ENCODE results near the gene CATSPERD.
A peak's percentile ranks its signal among the peaks of the same experiment; 100 is the strongest.
"Not testable (repeated sequence)": the region's sequence is repeated elsewhere in the genome, so short reads cannot be mapped to it uniquely, and the experiment has no call there.

The CATSPERD gene

DNA sequence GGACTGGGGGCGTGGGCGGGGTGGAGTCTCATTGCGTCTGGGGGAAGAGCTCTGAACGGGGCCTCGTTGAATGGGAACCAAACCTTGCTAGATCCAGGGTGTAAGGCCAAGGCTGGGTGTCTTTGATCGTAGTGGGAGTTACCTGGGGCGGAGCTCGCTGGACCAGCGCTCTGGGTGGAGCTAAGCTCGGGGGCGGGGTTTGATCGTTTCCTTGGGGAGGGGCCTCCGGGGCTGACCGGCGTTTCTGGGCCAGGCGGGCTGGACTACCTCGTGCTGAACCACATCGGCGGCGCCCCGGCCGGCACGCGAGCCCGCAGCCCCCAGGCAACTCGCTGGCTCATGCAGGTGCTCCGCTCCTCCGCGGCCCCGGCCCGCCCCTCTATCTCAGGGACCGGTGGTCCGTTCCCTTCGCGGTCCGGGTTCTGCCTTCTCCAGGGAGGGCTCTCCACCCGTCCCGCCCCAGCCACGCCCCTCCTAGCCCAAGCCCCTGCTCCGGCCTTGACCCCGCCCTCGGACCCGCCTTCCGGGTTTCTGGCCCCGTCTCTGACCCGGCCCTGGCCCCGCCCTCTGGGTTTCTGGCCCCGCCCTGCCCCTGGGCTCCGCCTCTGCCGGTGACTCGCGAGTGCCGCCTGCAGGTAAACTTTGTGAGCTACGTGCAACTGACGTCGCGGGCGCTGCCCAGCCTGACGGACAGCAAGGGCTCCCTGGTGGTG, 33.6 kb upstream of the CATSPERD start:
- no peak for DNase-seq

DNA sequence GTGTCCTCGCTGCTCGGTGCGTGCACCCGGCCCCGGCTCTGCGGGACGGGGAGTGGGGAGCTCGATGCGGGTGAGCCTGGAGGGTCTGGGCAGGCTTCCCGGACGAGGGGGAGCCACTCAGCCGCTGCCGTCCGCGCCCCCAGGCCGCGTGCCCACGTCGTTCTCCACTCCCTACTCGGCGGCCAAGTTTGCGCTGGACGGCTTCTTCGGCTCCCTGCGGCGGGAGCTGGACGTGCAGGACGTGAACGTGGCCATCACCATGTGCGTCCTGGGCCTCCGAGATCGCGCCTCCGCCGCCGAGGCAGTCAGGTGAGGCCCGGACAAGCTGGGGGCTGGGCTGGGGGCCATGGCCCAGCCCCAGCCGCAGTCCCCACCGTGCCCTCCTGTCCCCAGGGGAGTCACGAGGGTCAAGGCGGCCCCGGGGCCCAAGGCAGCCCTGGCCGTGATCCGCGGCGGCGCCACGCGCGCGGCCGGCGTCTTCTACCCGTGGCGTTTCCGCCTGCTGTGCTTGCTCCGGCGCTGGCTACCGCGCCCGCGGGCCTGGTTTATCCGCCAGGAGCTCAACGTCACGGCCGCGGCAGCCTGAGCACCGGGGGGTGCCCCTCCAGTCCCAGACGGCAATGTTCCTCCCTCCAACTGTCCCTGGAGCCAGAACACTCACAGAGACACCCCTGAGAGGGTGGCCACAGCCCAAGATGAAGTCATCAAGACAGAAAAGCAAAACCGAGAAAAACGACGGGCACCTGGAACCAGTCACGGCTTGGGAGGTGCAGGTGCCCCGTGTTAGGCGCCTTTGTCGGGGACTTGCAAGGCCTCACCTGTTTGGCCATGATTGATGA, 32.9 kb upstream of the CATSPERD start:
- DNase-seq: no peak

DNA sequence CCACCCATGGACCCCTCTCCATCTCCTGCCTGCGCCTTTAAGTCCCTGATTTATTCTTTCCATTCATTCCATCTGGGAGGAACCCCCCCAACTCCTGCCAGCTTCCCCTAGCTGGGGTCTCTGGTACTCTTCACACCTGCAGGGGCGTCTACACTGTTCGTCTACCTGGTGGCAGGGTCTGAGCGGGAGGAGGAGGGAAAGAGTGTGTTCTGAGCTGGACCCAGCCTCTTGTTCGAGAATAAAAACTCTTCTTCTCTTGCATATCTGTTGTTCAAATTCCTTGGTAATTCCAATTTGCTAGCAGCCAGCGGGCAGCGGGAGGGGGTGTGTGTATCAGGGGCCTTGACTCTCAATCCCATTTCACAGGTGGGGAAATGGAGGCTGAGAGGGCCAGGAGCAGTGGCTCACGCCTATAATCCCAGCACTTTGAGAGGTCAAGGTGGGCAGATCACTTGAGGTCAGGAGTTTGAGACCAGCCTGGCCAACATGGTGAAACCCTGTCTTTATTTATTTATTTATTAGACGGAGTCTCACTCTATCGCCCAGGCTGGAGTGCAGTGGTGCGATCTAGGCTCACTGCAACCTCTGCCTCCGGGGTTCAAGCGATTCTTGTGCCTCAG, 32.1 kb upstream of the CATSPERD start:
- not testable (repeated sequence) for DNase-seq

DNA sequence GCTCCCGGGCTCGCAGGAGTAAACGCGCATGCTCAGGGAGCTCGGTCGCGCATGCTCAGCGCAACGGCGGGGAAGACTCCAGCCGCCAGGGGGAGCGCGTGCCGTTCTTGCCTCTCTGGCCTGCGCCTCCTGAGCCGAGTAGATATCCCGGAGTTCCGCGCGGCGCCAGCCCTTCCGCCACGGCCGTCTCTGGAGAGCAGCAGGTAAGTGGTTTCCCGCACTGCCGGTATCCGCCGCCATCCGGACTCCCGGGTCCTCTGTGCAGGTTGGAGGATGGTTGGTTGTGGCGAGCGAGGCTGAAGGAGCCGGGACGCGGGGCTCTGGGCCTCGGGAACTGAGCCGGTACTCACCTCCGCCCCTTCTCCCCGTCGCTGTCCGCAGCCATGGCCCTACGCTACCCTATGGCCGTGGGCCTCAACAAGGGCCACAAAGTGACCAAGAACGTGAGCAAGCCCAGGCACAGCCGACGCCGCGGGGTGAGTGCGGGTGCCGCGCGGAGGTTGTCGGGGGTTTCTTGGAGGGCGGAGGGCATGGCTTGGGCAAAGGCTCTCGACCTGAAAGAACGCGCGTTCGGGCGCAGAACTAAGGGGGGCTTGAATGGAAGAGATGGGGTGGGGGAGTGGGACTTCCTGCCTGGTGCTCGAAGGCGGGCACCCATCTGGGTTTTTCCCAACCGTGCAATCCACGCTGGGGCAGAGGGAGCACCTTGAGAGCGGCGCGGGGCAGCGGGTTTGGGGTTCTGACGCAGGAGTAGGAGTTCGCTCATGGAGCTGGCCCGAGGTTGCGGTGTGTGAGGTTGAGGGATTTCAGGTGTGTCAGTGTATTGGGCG, 30.1 kb upstream of the CATSPERD start, which contains the start of gene RPL36:
Gene RPL36 (plus strand): TSS at position 171 of the 830 bp plus-strand sequence. CDS start 213 bp downstream, at position 384.
- DNase-seq: peak; percentile 98

DNA sequence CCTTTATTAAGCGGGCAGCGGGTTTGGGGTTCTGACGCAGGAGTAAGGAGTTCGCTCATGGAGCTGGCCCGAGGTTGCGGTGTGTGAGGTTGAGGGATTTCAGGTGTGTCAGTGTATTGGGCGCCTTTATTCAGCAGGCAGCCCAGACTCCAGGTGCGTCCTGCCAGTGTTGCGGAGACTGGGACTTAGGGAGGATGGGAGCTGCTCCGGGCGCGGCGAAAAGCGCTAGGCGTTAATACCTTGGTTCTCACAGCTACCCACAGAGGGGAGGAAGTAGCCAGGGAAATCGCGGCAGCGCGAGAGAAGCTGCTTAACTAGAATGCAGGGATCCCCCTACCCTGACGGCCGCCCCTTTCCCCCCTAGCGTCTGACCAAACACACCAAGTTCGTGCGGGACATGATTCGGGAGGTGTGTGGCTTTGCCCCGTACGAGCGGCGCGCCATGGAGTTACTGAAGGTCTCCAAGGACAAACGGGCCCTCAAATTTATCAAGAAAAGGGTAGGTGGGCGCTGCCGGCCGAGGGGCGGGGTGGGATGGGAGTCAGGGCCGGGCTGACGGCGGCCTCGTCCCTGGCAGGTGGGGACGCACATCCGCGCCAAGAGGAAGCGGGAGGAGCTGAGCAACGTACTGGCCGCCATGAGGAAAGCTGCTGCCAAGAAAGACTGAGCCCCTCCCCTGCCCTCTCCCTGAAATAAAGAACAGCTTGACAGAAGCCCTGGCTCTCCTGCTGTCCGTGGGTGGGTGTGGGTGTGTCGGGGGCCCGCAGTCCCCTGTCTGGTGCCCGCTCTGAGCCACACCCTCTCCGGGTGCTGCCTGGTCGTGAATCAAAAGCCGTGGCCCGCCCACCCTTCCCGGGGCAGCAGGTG, 29.2 kb upstream of the CATSPERD start:
- peak; percentile 16 for DNase-seq

DNA sequence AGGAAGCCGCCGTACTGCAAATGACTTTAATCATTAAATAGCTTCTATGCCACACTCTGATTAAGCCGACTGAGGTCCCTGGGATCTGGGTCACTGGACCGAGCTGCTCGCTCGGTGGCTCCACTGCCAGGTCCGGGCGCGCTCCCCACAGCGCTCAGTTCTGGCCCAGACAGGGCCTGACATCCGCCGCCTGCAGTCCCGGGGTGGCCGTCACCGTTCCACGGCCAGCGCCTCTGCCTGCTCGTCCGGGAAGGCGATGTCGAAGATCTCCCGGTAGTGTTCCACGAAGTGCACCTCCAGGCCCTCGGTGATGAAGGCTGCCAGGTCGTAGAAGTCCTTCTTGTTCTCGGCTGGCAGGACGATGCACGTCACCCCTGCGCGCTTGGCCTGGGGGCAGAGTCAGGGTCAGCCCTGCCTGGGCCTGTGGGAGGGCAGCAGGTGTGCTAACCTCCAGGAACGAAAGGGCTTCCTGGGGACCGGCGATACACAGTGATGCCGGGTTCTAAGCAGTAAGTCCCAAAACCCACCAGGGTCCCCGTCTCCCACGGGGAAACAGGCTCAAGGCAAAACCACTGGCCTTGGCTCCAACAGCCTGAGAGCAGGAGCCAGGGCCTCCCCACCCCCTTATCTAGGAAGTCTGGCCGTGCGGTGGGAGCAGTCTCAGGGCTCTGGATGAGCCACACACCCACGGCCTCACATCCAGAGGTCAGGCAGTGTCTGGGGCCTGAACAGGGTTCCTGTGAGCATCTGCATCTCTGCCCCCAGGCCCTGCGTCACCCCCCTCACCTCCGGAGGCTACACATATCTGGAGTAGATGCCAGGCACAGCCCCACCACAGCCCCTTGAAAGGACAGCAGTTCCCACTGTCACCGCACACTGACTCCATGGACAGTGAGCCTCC, 28.4 kb upstream of the CATSPERD start:
- no peak for DNase-seq

DNA sequence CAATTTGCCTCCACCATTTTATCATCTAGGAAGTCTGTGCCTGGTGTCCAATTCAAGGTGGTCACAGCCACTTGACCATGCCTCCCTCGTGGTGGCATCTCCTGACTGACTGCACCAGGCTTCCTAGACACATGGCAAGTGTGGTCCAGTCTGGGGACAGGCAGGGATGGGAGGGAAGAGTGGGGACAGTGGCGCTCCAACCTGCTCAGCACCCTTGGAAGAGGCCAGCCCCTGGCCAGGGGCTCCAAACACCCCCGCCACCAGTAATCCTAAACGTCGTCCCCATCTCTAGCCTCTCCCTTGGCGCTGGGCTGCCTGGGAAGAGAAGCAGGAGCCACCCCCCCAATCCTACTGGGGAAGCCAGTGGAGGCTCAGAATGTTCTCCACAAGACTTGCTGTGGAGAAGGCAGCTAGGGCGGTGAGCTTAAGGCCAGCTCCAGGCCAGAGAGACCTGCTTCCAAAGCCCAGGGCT, 27.7 kb upstream of the CATSPERD start:
- DNase-seq: no peak

DNA sequence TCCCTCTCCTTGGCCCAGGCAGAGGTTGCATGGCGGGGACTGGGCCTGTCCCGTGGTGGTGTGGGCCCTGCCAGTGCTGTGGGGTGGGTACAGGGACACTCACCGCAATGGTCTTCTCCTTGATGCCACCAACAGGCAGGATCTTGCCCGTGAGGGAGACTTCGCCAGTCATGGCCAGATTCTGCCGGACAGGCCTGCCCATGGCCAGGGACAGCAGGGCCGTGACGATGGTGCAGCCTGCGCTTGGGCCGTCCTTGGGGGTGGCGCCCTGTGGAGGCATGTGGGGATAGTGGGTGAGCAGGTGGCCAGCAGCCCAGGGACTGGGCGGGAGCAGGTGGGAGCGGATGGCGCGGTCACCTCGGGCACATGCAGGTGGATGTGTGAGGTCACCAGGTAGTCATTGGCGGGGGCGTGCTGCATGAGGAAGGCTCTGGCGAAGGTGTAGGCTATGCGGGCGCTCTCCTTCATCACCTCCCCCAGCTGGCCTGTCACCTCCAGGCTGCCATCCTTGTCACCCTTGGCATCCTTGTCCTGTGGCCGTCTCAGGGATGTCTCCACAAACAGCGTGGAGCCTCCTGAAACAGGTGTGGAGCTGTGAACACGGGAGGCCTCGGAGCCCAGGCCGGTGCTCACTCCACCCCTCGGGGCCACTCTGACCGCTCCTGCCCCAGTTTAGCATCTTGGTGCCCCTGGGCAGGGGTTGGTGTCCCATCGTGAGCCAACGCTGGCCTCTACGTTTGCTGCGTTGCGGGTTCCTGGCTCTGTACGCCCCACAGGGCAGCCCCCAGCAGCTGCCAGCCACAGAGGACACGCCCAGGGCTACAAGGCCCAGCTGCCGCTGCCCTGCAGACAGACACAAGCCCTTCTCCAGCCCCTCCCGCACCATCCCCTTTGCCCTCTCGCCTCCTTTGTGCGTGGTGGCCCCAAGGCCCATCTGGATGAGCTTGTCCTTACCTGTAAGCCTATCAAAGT, 27.0 kb upstream of the CATSPERD start:
- no peak for DNase-seq

DNA sequence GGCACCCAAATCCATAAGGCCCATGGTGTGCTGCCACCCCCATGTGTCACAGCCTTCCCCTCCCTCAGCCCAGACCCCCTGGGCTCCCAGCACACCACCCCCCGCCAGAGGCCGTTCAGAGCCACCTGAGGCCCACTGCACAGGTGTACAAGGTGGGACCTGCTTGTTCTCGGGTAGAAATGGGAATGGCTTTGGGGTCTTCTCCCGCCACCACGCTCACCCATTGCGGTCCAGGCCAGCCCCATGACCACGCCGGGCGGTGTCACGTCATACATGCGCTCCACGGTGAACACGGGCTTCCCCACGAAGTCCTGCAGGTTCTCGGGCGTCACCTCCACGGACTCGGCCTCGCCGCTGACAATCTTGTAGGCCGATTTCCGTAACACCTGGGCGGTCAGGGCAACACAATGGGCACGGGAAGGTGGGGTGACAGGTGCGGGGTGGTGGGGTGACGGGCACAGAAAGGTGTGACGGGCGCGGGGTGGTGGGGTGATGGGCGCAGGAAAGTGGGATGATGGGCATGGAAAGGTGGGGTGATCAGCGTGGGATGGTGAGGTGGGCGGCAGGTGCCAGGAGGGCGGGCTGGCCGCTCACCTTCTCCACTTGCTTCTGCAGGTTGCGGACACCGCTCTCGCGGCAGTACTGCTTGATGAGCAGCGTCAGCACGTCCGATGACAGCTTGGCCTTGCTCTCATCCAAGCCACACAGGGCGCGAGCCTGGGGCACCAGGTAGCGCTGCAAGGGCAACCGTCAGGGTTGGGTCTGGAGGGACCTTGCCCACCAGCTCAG, 26.1 kb upstream of the CATSPERD start:
- no peak for DNase-seq

DNA sequence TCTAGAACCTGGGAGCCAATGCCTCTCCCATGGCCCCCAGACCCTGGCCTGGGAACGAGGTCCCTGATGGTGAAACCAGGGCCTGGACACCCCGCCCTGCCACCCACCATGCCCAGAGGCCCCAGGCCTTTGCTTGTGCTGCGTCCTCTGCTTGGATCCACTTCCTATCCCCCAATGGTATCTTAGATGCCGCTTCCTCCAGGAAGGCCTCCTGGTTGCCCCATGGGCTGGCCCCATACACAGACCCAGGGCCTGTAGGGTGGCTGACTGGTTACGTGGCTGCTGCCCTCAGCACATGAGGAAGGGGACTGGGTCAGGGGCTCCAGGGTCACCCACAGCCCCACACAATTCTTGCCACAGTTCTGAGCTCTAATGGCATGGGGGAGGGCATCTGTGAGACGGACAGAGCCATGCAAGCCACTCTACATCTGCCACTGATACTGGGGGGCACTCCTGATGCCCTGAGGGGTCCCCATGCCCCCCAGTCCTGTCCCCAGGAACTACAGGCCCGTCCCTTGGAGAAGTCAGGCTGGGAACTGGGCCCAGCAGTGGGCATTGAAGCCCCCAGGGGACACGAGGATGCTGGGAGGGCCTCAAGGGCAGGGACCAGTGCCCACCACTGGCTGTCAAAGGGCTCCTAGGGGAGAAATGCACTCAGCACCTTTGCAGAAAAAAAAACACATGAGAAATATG, 25.3 kb upstream of the CATSPERD start:
- no peak for DNase-seq

DNA sequence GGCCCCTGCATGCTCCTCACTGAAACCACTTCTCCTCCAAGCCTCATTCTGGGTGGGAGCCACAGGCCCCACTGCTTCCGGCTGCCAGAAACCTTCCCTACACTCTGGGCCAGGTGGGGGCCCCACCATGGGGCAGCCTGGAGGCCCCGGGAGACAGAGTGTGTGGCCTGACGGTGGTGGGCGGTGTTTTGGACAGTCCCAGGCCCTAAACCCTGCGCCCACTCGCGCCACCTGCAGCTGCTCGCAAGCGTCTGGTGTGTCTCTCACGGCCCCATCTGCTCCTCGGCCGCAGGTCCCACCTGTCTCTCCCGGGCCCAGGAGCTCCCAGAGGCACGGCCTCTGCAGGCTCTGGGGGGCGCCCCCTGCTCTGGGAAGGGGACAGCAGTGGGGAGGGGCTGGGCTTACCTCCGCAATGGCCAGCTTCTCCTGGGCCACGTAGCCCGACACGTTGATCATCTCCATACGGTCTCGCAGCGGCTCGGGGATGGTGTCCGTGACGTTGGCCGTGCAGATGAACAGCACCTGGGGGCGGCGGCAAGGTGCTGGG, 24.7 kb upstream of the CATSPERD start:
- no peak for DNase-seq

DNA sequence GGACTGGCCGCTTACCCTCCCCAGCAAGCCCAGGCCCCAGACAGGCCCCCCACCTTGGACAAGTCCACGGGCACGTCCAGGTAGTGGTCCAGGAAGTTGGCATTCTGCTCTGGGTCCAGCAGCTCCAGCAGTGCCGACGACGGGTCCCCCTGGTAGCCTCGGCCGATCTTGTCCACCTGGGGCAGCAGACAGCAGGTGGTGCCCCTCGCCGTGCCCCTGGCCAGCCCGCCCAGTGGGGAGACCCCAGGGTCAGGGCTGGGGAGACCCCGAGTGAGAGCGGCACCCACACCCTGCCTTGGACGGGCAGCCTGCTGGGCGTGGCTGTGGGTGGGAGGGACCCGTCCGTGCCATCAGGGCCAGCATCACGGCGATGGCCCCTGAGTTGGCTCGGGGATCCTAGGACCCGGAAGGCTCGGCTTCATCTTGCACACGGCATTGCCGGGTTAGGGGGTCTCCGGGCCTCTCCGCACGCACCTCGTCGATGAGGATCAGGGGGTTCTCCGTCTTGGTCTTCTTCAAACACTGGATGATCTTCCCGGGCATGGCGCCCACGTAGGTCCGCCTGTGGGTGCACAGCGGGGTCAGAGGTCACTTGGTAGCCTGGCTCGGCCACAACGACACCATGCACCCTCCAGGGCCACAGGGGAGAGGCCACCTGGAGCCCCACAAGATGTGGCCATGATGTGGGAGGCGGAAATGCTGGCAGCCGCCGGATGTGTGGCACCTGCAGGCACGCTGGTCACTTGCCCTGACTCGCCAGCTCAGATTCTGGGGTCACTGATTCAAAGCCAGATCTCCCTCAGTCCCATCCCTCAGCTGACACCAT, 24.0 kb upstream of the CATSPERD start:
- DNase-seq: no peak

DNA sequence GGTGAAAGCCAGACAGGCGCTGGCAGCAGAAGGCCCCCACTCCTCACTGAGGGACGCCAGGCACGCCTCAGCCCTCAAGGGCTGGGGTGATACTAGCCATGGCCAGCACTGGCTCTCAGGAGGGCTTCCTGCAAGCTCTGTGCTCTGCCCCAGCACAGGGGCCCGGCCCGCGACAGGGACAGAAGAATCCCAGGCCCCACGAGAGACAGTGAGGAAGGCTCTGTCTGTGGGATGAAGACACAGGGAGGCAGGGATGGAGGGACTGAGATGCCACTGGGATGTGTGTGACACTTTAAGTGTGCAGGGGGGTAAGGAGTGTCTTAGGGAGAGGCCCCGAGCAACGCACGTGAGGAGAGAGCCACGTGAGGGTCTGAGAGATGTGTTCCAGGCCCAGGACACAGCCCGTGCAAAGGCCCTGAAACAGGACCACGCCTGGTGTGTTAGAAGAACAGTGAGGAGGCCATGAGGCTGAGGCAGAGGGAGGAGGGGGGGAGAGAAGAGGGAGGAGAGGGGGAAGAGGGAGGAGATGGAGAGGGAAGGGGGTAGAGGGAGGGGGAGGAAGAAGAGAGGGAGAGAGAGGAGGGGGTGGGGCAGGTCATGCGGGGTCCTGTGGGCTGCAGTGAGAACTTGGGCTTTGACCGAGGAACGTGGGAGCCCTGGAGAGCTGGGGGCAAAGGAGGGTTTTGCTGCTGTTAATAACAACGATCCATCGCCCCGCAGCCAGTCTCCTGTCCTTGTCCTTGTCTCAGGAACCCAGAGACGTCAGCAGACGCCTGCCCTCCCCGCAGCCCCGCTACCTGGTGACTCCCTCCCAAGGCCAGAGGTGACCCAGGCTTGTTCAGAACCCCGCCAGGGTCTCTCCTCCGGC, 23.2 kb upstream of the CATSPERD start:
- no peak for DNase-seq

DNA sequence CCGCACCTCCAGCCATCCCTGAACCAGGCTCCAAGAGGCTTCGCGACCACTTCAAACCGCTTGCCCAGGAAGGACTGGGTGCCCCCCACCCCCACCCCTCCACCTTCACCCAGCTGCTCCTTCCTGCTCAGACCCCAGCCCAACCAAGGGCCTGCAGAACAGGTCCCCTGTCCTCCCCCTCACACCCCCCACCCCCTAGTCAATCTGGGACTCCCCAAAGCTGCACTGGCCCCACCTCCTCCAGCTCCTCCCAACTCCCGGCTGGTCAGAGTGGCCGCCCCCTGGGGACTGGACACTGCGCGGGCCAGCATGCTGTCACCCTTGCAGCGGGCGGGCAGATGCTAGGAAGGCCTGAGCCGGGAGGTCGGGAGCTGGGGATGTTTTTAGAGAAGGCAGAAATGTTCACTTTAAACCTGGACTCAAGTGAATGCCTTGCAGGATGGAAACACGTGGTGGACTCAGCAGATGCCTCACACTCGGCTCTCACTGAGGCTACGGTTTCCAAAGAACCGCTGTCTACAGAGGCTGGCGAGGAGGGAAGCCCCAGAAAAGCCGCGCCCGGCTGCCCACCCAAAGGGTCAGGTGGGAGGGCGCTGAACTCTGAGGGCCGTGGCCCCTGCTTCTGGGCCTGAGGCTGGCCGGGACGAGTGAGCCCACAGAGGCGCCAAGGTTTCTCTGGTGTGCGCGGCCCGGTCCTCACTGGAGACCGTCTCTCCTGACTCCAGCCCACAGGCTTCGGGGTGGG, 22.4 kb upstream of the CATSPERD start:
- DNase-seq: no peak

Data from NCI-H510A treated with DMSO at 0.1 percent for 48 hours (cell line).